LNCaP clone FGC (cell line): ENCODE measurements around the gene INCENP.

Experiments
- DNase-seq: peaks from one replicate; pipeline ENCODE4 v3.0.0-alpha.2; 2011; ENCODE audit warnings: low read depth
- H3K4me3 ChIP-seq: 2 replicates; pipeline ENCODE4 v1.5.1; 2011; ENCODE audit warnings: mild to moderate bottlenecking, low read depth, low read length, control low read depth
- TF ChIP-seq, protein P1 (sequence below): IDR thresholded peaks from 2 replicates; pipeline ENCODE4 v1.5.1; 2012; ENCODE audit warnings: mild to moderate bottlenecking; ENCODE audit not compliant: control insufficient read depth, insufficient read depth; ENCODE audit errors: extremely low read depth

Gene INCENP

DNA sequence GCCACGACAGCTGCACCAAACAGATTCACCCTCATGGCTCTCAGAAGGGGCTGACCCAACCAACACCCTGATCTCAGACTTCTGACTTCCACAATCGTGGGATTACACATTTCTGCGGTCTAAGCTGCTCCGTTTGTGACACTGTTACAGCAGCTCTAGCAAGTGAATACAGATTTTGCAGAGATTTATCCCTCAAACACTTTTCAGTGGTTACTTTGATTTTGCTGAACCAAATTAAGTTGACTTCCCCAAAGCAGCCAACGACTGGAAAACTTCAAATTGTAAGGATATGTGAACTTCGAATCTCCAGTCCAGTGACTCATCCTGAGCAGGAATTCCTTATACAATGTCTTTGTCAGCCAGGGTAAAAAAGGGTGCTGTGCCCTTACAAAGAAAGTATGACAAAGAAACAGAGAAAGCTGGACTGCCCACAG lies 14.8 kb upstream of the INCENP start:
- H3K4me3 ChIP-seq, result no peak overlapping the region
- DNase-seq, result no peak
- TF ChIP-seq, protein P1, sequence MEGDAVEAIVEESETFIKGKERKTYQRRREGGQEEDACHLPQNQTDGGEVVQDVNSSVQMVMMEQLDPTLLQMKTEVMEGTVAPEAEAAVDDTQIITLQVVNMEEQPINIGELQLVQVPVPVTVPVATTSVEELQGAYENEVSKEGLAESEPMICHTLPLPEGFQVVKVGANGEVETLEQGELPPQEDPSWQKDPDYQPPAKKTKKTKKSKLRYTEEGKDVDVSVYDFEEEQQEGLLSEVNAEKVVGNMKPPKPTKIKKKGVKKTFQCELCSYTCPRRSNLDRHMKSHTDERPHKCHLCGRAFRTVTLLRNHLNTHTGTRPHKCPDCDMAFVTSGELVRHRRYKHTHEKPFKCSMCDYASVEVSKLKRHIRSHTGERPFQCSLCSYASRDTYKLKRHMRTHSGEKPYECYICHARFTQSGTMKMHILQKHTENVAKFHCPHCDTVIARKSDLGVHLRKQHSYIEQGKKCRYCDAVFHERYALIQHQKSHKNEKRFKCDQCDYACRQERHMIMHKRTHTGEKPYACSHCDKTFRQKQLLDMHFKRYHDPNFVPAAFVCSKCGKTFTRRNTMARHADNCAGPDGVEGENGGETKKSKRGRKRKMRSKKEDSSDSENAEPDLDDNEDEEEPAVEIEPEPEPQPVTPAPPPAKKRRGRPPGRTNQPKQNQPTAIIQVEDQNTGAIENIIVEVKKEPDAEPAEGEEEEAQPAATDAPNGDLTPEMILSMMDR, result no peak

DNA sequence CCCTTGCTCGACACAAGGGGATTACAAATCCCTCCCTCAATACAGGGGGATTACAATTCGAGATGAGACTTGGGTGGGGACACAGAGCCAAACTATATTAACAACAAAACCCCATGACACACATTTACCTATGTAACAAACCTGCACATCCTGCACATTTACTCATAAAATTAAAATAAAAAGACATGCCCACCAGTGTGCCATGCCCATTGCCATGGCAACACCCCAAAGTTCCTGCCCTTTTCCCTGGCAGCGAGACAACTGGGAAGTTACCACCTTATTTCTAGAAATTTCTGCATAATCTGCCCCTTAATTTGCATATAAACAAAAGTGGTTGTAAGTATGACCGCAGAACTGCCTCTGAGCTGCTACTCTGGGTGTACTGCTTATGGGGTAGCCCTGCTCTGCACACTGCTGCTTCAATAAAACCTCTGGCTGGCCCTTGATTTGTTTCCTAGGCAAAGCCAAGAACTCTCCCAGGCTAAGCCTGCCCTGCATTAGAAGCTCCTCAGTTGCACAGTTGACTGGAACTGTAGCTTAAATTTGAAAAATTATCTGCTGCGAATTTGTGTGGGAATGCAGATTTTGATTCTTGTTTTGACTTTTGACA lies 8.6 kb upstream of the INCENP start:
- no peak overlapping the region for H3K4me3 ChIP-seq
- TF ChIP-seq, protein P1, result no peak
- DNase-seq, result no peak

DNA sequence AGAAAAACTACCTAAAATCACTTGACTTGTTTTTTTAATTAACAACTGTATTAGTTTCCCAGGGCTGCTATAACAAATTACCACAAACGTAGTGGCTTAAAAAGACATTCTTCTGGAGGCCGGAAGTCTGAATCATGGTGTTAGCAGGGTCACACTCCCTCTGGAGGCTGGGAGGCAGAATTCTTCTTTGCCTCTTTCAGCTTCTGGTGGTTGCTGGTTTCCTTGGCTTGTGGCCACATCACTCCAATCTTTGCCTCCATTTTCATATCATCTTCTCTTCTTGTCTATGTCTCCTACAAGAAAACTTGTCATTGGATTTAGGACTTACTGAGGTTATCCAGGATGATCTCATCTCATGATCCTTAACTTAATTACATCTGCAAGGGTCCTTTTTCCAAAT lies 7.4 kb upstream of the INCENP start:
- no peak for DNase-seq
- no peak overlapping the region for H3K4me3 ChIP-seq
- TF ChIP-seq, protein P1, result no peak

DNA sequence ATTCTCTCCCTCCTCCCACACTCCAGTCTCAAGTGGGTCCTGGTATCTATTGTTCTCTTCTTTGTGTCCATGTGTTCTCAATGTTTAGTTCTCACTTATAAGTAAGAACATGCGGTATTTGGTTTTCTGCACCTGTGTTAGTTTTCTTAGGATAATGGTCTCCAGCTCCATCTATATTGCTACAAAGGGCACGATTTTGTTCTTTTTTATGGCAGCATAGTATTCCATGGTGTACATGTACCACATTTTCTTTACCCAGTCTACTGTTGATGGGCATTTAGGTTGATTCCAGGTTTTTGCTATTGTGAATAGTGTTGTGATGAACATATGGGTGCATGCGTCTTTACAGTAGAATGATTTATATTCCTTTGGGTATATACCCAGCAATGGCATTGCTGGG lies 4.2 kb upstream of the INCENP start:
- TF ChIP-seq, protein P1, result no peak
- DNase-seq, result no peak
- no peak overlapping the region for H3K4me3 ChIP-seq

DNA sequence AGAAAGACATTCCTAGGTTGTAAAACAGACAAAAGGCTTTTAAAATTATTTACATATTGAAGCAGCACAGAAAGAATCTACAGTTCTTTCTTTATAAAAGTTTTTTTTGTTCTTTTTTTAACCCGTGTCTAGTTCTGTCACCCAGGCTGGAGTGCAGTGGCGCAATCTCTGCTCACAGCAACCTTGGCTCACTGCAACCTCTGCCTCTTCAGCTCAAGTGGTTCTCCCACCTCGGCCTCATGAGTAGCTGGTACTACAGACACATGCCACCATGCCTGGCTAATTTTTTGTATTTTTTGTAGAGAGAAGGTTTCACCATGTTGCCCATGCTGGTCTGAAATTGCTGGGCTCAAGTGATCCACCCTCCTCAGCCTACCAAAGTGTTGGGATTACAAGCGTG lies 3.8 kb upstream of the INCENP start:
- TF ChIP-seq, protein P1, result no peak
- DNase-seq, result no peak
- H3K4me3 ChIP-seq, result no peak overlapping the region

DNA sequence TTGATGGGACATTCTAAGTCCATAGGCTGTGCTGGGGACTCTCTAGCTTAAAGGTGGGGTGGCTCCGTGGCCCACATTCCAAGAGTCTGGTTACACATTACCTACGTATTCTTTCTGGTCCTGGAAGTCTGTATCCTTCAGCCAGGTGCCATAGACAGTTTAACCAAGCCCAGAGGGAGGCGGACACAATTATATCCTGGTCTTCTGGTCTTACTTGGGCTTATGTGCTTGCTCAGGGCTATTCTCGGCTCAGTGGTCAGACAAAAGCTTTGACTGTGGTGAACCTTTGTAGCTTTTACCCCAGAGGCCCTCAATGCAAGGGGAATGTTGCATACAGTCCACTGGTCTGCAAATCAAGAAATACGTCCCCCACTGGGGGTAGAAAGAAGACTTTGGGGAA lies 3.4 kb upstream of the INCENP start:
- no peak for DNase-seq
- H3K4me3 ChIP-seq, result no peak overlapping the region
- TF ChIP-seq, protein P1, result no peak

DNA sequence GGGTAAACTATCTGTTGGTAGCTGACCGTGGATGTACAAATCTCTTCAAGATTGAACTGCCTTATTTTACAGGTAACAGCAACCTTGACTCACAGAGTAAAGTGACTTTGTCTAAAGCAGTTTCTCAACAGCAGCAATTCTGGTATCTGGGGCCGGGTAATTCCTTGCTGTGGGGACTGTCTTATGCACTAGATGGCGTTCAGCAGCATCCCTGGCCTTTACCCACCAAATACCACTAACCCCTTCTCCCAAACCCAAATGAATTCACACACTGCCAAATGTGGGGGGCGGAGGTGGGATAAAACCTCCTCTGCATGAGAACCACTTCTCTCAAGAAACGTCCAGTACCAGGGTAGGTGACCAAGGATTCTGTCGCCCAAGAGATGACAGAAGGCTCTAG lies 1.7 kb upstream of the INCENP start:
- TF ChIP-seq, protein P1, result no peak
- H3K4me3 ChIP-seq, result no peak overlapping the region
- DNase-seq, result no peak
